Measurements from ENCODE around the gene RNF126.
"Not testable (repeated sequence)": the region's sequence is repeated elsewhere in the genome, so short reads cannot be mapped to it uniquely, and the experiment has no call there.

RNF126 gene

DNA sequence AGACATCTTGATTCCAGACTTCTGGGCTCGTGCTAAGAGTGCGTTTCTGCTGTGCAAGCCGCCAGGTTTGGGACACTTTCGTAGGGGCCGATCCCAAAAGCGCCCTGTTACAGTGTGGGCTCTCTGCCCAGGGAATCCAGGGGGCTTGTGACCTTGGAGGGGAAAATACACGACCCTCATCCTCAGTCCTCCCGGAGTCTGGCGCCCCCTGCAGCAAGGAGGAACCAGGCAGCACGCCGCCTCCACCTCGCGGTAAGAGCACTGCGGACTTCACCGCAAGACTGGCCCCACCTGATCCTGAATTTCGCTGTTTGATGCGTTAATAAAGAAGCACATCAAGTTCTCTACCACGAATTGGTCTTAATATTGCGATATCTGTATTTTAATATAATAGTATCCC lies 34.8 kb downstream of the RNF126 start:
- no peak overlapping the region for H3K4me2 ChIP-seq
- no peak overlapping the region for H2AFZ ChIP-seq (ENCODE audit: low read depth)
- no peaks in the 10 kb centered on the region for H3K27me3 ChIP-seq (ENCODE audit: insufficient read depth, low read depth)
- peaks cover 17% of the 10 kb centered on the region for H3K79me2 ChIP-seq (ENCODE audit: insufficient read depth, low read depth)
- no peaks in the 10 kb centered on the region for H3K36me3 ChIP-seq (ENCODE audit: insufficient read depth)
- no peak overlapping the region for H3K9ac ChIP-seq
- H3K27ac ChIP-seq, result no peak overlapping the region
- H3K4me1 ChIP-seq (ENCODE audit: low read depth, poor library complexity, severe bottlenecking), result peaks cover 11% of the 10 kb centered on the region
- H3K4me3 ChIP-seq (IDR thresholded peaks at IDR 0.05; ENCODE audit: insufficient read depth, low read depth, low read length), result no peak overlapping the region
- no peaks in the 10 kb centered on the region for H4K20me1 ChIP-seq (ENCODE audit: insufficient read depth)
- peak; percentile 26; the same call in 1 of the 2 replicates for TF ChIP-seq CTCF (conservative IDR thresholded peaks at IDR 0.05; ENCODE audit: low read depth, low read length)

DNA sequence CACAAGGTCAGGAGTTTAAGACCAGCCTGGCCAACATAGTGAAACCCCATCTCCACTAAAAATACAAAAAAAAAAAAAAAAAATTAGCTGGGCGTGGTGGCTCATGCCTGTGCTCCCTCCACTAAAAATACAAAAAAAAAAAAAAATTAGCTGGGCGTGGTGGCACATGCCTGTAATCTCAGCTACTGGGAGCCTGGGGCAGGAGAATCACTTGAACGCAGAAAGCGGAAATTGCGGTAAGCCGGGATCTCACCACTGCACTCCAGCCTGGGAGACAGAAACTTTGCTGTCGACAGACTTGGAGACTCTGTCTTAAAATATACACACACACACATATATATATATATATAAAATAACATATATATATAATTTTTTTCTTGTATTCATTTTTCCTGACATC lies 36.4 kb downstream of the RNF126 start:
- H3K36me3 ChIP-seq (ENCODE audit: insufficient read depth); H2AFZ ChIP-seq (ENCODE audit: low read depth); H3K4me2 ChIP-seq; H3K27me3 ChIP-seq (ENCODE audit: insufficient read depth, low read depth); H3K4me1 ChIP-seq (ENCODE audit: low read depth, poor library complexity, severe bottlenecking); H4K20me1 ChIP-seq (ENCODE audit: insufficient read depth); H3K27ac ChIP-seq; H3K4me3 ChIP-seq (IDR thresholded peaks at IDR 0.05; ENCODE audit: insufficient read depth, low read depth, low read length); H3K9ac ChIP-seq; H3K79me2 ChIP-seq (ENCODE audit: insufficient read depth, low read depth): not testable (repeated sequence)

- no peaks in the 10 kb centered on the region for H4K20me1 ChIP-seq (ENCODE audit: insufficient read depth)
- no peak overlapping the region for H3K4me3 ChIP-seq (IDR thresholded peaks at IDR 0.05; ENCODE audit: insufficient read depth, low read depth, low read length)
- H3K27me3 ChIP-seq (ENCODE audit: insufficient read depth, low read depth), result no peaks in the 10 kb centered on the region
- no peaks in the 10 kb centered on the region for H3K79me2 ChIP-seq (ENCODE audit: insufficient read depth, low read depth)
- no peaks in the 10 kb centered on the region for H3K36me3 ChIP-seq (ENCODE audit: insufficient read depth)
- no peak overlapping the region for H3K4me2 ChIP-seq
- H3K4me1 ChIP-seq (ENCODE audit: low read depth, poor library complexity, severe bottlenecking), result no peaks in the 10 kb centered on the region
- no peak overlapping the region for H3K9ac ChIP-seq
- no peak overlapping the region for H2AFZ ChIP-seq (ENCODE audit: low read depth)
- no peak overlapping the region for H3K27ac ChIP-seq
- no peak for TF ChIP-seq CTCF (conservative IDR thresholded peaks at IDR 0.05; ENCODE audit: low read depth, low read length)
These were observed 37.8 kb downstream of the RNF126 start for GRCh38 chr19:625257-625656.

DNA sequence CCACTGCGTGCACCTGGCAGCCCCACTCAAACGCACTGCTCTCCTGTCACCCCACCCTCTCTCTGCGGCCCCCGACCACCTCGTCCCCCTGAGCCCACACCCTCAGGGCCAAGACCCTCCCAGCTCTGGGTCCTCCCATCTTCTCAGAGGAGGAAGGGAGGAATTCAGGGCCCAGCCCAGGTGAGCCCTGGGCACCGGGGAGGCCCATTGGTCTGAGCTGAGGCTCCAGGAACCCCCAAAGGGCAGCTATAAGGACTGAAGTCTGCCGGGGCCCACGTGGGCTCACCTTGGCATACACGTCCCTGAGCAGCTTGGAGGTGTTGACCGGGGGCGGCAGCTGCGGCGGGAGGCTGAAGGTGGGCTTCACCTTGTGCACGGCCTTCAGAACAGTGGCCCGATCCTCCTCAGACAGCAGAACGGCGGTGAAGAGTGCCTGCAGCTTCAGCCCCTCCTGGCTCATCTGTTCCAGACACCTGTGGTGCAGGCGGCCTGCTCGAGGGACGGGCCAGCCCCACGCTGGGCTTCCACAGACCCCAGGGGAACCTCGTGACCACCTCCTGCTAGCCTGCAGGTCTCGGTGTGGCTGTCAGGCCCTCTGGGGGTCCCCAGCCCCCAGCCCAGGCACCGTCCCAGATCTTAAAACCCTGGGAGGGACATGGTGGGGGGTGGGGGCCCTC lies 38.4 kb downstream of the RNF126 start:
- Histone ChIP-seq H3K36me3 (ENCODE audit: insufficient read depth) (no peaks in the 10 kb centered on the region), H3K4me2 (no peak overlapping the region), H3K4me1 (ENCODE audit: low read depth, poor library complexity, severe bottlenecking) (no peaks in the 10 kb centered on the region)

More for the DNA sequence above, 38.4 kb downstream of the RNF126 start:
- Histone ChIP-seq H3K79me2 (ENCODE audit: insufficient read depth, low read depth) (no peaks in the 10 kb centered on the region), H3K9ac (no peak overlapping the region), H2AFZ (ENCODE audit: low read depth) (no peak overlapping the region), H3K4me3 (IDR thresholded peaks at IDR 0.05; ENCODE audit: insufficient read depth, low read depth, low read length) (no peak overlapping the region), H3K27ac (no peak overlapping the region), H3K27me3 (ENCODE audit: insufficient read depth, low read depth) (no peaks in the 10 kb centered on the region), H4K20me1 (ENCODE audit: insufficient read depth) (no peaks in the 10 kb centered on the region)
- no peak for TF ChIP-seq CTCF (conservative IDR thresholded peaks at IDR 0.05; ENCODE audit: low read depth, low read length)

Measured in KMS-11 (cell line).